Measurements from ENCODE around the gene MYEOV. TPM values are rescaled to one million over a fixed set of nuclear protein-coding genes. Genes with fewer than 3 reads are reported as not detected.

Gene MYEOV
- total RNA-seq, 4 donors from 2014 or later, result 0.55 to 1.1 TPM; not detected in 2

GRCh38 chr11:69259096-69259495 lies 34.9 kb upstream of the MYEOV start:
- in situ Hi-C loops (cut with MboI; ENCODE audit: low pct_ligation_motif_present in 1 of 4, low pct_unique_long_range_greater_than_20kb in 1 of 4, low sequenced_read_pairs in 3 of 4), result no loop called here
- no peaks in the 10 kb centered on the region for H3K9me3 ChIP-seq
- H3K27ac ChIP-seq, result no peak overlapping the region
- no peaks in the 10 kb centered on the region for H3K27me3 ChIP-seq
- H3K36me3 ChIP-seq, result no peaks in the 10 kb centered on the region
- DNase-seq, result no peak
- intact Hi-C loops (cut with DNase I; ENCODE audit: low total_unique reads), result no loop called here
- TF ChIP-seq POLR2AphosphoS5 (IDR thresholded peaks at IDR 0.05) (no peak), CTCF (IDR thresholded peaks at IDR 0.05) (no peak), EP300 (IDR thresholded peaks at IDR 0.05; ENCODE audit: low read depth) (no peak), POLR2A (IDR thresholded peaks at IDR 0.05) (no peak)
- 13 to 32% methylated on average over 1 to 2 of the region's 2 CpGs for WGBS, 2 donors (ENCODE audit: low coverage in 1 of 2)
- no peaks in the 10 kb centered on the region for H3K4me1 ChIP-seq
- H3K4me3 ChIP-seq, result no peak overlapping the region

- in situ Hi-C loops (cut with MboI; ENCODE audit: low pct_ligation_motif_present in 1 of 4, low pct_unique_long_range_greater_than_20kb in 1 of 4, low sequenced_read_pairs in 3 of 4) (no loop called here), intact Hi-C loops (cut with DNase I; ENCODE audit: low total_unique reads) (no loop called here)
- Histone ChIP-seq H3K27me3 (no peaks in the 10 kb centered on the region), H3K27ac (no peak overlapping the region), H3K4me3 (no peak overlapping the region), H3K9me3 (no peaks in the 10 kb centered on the region), H3K36me3 (no peaks in the 10 kb centered on the region), H3K4me1 (no peaks in the 10 kb centered on the region)
- DNase-seq, result no peak
- TF ChIP-seq CTCF (IDR thresholded peaks at IDR 0.05) (no peak), POLR2A (IDR thresholded peaks at IDR 0.05) (no peak), POLR2AphosphoS5 (IDR thresholded peaks at IDR 0.05) (no peak), EP300 (IDR thresholded peaks at IDR 0.05; ENCODE audit: low read depth) (no peak)
Measured at GRCh38 chr11:69260622-69261021, 33.3 kb upstream of the MYEOV start.

- TF ChIP-seq POLR2A (IDR thresholded peaks at IDR 0.05), result no peak
- TF ChIP-seq POLR2AphosphoS5 (IDR thresholded peaks at IDR 0.05), result no peak
- no peak for TF ChIP-seq EP300 (IDR thresholded peaks at IDR 0.05; ENCODE audit: low read depth)
- TF ChIP-seq CTCF (IDR thresholded peaks at IDR 0.05), result no peak
- in situ Hi-C loops (cut with MboI; ENCODE audit: low pct_ligation_motif_present in 1 of 4, low pct_unique_long_range_greater_than_20kb in 1 of 4, low sequenced_read_pairs in 3 of 4), result no loop called here
- DNase-seq, result no peak
- H3K27me3 ChIP-seq, result no peaks in the 10 kb centered on the region
- no peaks in the 10 kb centered on the region for H3K4me1 ChIP-seq
- no peaks in the 10 kb centered on the region for H3K36me3 ChIP-seq
- no peaks in the 10 kb centered on the region for H3K9me3 ChIP-seq
- intact Hi-C loops (cut with DNase I; ENCODE audit: low total_unique reads), result no loop called here
- 89% methylated on average over 3 of the region's 3 CpGs; no CpG with 5 or more reads in 1 of the 2 donors for WGBS, 2 donors (ENCODE audit: low coverage in 1 of 2)
- no peak overlapping the region for H3K27ac ChIP-seq
- no peak overlapping the region for H3K4me3 ChIP-seq
Measured at GRCh38 chr11:69261116-69261515, 32.8 kb upstream of the MYEOV start.

GRCh38 chr11:69262918-69263735 lies 30.8 kb upstream of the MYEOV start:
- Histone ChIP-seq H3K4me3 (no peak overlapping the region), H3K9me3 (no peaks in the 10 kb centered on the region), H3K36me3 (no peaks in the 10 kb centered on the region), H3K27ac (no peak overlapping the region), H3K4me1 (no peaks in the 10 kb centered on the region), H3K27me3 (no peaks in the 10 kb centered on the region)
- in situ Hi-C loops (cut with MboI; ENCODE audit: low pct_ligation_motif_present in 1 of 4, low pct_unique_long_range_greater_than_20kb in 1 of 4, low sequenced_read_pairs in 3 of 4) (no loop called here), intact Hi-C loops (cut with DNase I; ENCODE audit: low total_unique reads) (no loop called here)
- DNase-seq, result no peak
- TF ChIP-seq EP300 (IDR thresholded peaks at IDR 0.05; ENCODE audit: low read depth), result no peak
- no peak for TF ChIP-seq POLR2AphosphoS5 (IDR thresholded peaks at IDR 0.05)
- TF ChIP-seq CTCF (IDR thresholded peaks at IDR 0.05), result no peak
- no peak for TF ChIP-seq POLR2A (IDR thresholded peaks at IDR 0.05)
- WGBS, 2 donors (ENCODE audit: low coverage in 1 of 2), result 82 to 92% methylated on average over 5 to 7 of the region's 8 CpGs

All from transverse colon (tissue), 4 donors.